Brain microvascular endothelial cell (primary cell): ENCODE measurements around the gene NUSAP1.

ENCODE experiments used
- DNase-seq: peaks from one replicate; pipeline ENCODE4 v3.0.0-alpha.2; 2020
- H3K27ac ChIP-seq: fragments of 250-450 bp; sonication (Bioruptor Pico); 2 replicates; pipeline ENCODE4 v1.5.1; 2020; ENCODE audit warnings: mild to moderate bottlenecking, moderate library complexity
- H3K27me3 ChIP-seq: fragments of 250-450 bp; sonication (Bioruptor Pico); replicated peaks from 2 replicates; pipeline ENCODE4 v1.5.1; 2020; ENCODE audit warnings: mild to moderate bottlenecking
- H3K36me3 ChIP-seq: fragments of 250-450 bp; sonication (Bioruptor Pico); replicated peaks from 2 replicates; pipeline ENCODE4 v1.5.1; 2020; ENCODE audit warnings: mild to moderate bottlenecking
- H3K4me3 ChIP-seq: 2 replicates; pipeline ENCODE4 v1.5.1; 2011; ENCODE audit warnings: low read depth, mild to moderate bottlenecking, control low read depth, low read length, moderate library complexity
- in situ Hi-C: cut with HindIII; loops from 2 replicates; pipeline ENCODE4 v1.10.0; 2017; ENCODE audit warnings: low sequenced_read_pairs, low pct_ligation_motif_present
- TF ChIP-seq, protein P1 (sequence below): IDR thresholded peaks from 2 replicates; pipeline ENCODE4 v1.5.1; 2011; ENCODE audit warnings: low read depth, mild to moderate bottlenecking, moderate library complexity, low read length, control low read depth, inconsistent platforms; ENCODE audit errors: missing control alignments

The NUSAP1 gene

DNA sequence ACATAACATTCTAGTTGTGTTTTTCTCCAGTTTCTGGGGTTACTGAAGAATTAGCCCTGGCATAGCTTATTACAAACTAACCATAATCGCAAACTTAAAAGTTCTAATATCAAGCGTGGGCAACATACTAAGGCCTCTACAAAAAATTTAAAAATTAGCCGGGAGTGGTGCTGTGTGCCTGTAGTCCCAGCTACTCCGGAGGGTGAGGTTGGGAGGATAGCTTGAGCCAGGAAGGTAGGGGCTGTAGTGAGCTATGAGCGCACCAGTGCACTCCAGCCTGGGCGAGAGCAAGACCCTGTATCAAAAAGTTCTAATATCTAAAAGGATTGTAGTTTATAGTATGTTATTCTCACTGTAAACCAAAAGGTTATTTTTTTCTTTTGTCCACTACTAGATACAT lies 1.4 kb upstream of the NUSAP1 start:
- Histone ChIP-seq H3K4me3 (no peak overlapping the region), H3K27me3 (no peaks in the 10 kb centered on the region), H3K36me3 (no peaks in the 10 kb centered on the region), H3K27ac (no peak overlapping the region)
- TF ChIP-seq, protein P1, sequence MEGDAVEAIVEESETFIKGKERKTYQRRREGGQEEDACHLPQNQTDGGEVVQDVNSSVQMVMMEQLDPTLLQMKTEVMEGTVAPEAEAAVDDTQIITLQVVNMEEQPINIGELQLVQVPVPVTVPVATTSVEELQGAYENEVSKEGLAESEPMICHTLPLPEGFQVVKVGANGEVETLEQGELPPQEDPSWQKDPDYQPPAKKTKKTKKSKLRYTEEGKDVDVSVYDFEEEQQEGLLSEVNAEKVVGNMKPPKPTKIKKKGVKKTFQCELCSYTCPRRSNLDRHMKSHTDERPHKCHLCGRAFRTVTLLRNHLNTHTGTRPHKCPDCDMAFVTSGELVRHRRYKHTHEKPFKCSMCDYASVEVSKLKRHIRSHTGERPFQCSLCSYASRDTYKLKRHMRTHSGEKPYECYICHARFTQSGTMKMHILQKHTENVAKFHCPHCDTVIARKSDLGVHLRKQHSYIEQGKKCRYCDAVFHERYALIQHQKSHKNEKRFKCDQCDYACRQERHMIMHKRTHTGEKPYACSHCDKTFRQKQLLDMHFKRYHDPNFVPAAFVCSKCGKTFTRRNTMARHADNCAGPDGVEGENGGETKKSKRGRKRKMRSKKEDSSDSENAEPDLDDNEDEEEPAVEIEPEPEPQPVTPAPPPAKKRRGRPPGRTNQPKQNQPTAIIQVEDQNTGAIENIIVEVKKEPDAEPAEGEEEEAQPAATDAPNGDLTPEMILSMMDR: no peak
- in situ Hi-C loops: no loop called here
- DNase-seq: no peak

DNA sequence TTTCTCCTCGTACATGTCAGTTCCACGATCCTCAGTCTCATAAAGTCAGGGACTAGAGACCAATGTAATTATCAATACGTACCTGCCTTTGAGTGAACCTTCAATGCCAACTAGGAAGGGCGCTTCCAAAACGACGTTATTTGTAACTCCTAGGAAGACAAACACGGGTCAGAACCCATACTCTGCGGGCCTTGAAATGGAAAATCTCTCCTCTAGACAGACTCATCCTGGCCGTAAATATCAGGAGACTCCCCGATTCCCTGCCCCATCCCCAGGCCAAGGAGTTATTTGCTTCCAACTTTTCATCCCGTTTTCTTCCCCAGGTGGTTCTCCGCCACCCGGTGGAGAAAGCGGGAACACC lies 868 bp upstream of the NUSAP1 start:
- DNase-seq: peak; percentile 37
- Histone ChIP-seq H3K27ac (no peak overlapping the region), H3K36me3 (no peaks in the 10 kb centered on the region), H3K27me3 (no peaks in the 10 kb centered on the region), H3K4me3 (peak overlapping the region; percentile 86)
- TF ChIP-seq, protein P1: peak; percentile 88
- in situ Hi-C loops: no loop called here

DNA sequence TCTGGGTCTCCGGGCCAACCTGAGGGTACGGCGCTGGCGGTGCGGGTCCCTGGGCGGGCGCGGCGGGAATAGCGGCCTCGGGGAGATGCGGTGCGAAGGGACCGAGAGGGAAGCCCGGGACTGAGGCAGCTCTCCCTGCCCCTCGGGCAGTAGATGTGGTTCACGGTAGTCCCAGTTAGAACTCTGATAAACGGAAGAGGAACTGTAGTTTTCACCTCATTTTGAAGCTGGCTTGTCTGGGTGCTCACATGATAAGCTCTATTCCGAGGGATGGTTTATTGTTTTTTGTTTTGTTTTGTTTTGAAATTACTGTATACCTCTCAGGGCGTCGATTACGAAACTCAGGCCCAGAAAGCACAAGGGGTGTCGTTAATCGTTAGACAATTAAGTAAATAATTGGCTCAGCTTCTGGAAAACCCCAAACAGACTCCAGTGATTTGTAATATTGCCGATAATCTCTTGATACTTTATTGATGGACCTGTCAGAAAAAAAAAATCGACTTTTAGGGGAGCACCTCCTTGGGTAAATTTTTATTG lies 413 bp downstream of the NUSAP1 start:
- H3K36me3 ChIP-seq: no peaks in the 10 kb centered on the region
- H3K27me3 ChIP-seq: no peaks in the 10 kb centered on the region
- H3K4me3 ChIP-seq: peak overlapping the region; percentile 86
- DNase-seq: no peak
- H3K27ac ChIP-seq: peak overlapping the region; percentile 7
- in situ Hi-C loops: no loop called here
- TF ChIP-seq, protein P1: no peak

DNA sequence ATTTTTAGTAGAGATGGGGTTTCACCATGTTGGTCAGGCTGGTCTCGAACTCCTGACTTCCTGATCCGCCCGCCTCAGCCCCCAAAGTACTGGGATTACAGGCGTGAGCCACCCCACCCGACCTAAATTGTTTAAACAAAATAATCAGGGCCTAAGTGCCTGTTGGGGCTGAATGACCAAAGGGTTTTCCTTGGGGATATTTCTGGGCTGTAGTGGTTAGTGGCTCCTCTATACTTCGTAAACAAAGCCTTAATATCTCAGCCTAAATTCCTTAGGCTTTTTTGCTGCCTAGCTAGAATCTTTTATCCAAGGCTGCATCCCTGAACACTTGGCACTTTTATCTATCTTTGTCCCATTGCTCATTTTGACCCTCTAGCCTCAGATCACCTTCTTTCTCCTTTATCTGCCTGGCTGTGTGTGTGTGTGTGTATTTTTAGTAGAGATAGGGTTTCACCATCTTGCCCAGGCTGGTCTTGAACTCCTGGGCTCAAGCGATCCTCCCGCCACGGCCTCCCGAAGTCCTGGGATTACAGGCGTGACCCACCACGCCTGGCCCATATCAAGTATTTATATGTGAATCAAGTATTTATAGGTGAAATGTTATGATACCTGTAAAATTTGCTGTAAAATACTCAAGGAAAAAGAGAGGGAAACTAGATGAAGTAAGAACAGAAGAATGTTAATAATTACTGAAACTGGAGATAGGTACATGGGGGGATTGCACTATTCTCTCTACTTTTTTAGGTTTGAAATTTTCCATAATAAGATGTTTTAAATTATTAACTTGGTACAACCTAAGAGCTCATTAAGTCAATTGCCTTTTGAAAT lies 1.8 kb downstream of the NUSAP1 start:
- no peak for DNase-seq
- TF ChIP-seq, protein P1: no peak
- in situ Hi-C loops: no loop called here
- no peaks in the 10 kb centered on the region for H3K27me3 ChIP-seq
- no peak overlapping the region for H3K27ac ChIP-seq
- H3K4me3 ChIP-seq: no peak overlapping the region
- no peaks in the 10 kb centered on the region for H3K36me3 ChIP-seq

DNA sequence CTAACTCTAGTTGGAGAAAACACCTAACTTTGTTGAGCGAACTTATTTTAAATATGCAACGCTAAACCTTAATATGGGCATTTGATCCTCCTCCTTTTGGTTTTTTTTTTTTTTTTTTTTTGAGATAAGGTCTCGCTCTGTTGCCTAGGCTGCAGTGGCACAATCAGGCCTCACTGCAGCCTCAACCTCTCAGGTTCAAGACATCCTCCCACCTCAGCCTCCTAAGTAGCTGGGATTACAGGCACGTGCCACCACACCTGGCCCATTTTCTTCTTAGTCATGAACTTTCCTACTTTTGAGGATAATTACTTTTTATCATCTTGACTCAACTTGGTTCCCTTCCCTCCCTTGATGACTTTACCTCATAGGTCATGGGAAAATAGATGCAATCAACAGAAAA lies 3.9 kb downstream of the NUSAP1 start:
- no peak overlapping the region for H3K4me3 ChIP-seq
- no peak overlapping the region for H3K27ac ChIP-seq

More for the DNA sequence above, 3.9 kb downstream of the NUSAP1 start:
- Histone ChIP-seq H3K36me3 (no peaks in the 10 kb centered on the region), H3K27me3 (no peaks in the 10 kb centered on the region)
- in situ Hi-C loops: no loop called here
- TF ChIP-seq, protein P1: no peak
- DNase-seq: no peak
